ENCODE data around the gene FABP3.
A peak's percentile ranks its signal among the peaks of the same experiment; 100 is the strongest.

DNA sequence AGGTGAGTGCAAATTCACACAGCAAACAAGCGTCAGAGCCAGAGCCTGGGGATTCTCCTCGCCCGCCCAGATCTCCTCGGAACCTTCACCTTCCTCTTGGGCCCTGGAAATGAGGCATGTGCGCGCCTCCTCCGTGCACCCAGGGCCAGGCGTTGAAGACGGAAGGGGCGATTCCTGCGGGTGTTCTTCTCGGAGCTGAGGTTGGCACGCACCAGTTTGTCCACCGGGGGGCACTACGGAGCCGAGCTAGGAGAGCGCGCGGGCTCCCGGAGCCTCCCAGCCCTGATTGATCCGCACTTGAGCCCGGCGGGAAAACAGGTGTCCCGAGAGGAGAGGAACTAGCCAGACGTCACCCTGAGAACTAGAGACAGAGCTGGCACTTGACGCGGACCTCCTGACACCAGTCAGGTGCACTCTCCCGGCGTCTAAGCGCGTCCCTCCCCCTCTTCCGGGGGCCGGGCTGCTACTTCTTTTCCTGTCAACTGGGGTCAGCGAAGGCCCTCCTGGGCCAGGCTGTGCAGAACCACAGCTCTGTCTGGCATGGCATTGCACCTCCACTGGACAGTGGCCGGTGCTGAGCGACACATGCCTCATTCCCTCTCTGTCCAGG lies 21.8 kb upstream of the FABP3 start:
- TF ChIP-seq, protein P1, sequence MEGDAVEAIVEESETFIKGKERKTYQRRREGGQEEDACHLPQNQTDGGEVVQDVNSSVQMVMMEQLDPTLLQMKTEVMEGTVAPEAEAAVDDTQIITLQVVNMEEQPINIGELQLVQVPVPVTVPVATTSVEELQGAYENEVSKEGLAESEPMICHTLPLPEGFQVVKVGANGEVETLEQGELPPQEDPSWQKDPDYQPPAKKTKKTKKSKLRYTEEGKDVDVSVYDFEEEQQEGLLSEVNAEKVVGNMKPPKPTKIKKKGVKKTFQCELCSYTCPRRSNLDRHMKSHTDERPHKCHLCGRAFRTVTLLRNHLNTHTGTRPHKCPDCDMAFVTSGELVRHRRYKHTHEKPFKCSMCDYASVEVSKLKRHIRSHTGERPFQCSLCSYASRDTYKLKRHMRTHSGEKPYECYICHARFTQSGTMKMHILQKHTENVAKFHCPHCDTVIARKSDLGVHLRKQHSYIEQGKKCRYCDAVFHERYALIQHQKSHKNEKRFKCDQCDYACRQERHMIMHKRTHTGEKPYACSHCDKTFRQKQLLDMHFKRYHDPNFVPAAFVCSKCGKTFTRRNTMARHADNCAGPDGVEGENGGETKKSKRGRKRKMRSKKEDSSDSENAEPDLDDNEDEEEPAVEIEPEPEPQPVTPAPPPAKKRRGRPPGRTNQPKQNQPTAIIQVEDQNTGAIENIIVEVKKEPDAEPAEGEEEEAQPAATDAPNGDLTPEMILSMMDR (IDR thresholded peaks at IDR 0.05) = peak; percentile 76 to 79 (median 78)
- TF ChIP-seq POLR2A (IDR thresholded peaks at IDR 0.05) = no peak

Data from uterus (tissue), 2 donors.